H1 (cell line): ENCODE data around the gene SCPEP1. TPM values are rescaled to one million over a fixed set of nuclear protein-coding genes. Genes with fewer than 3 reads are reported as not detected.

Experiments used
- ASH2L ChIP-seq: fragments of 200-600, 300-600 bp; sonication (generic); IDR thresholded peaks from one replicate; pipeline ENCODE4 v1.7.1; 2017; ENCODE audit warnings: low read length
- BACH1 ChIP-seq: IDR thresholded peaks from 2 replicates; pipeline ENCODE4 v1.6.1; 2012; ENCODE audit warnings: low read length, improper control_type of control experiment
- BCL11A ChIP-seq, 2 experiments: IDR thresholded peaks; one replicate each; pipeline ENCODE4 v1.6.1; 2011; ENCODE audit warnings: low read depth in 2 of 2, low read length in 2 of 2, mild to moderate bottlenecking in 2 of 2
- CHD7 ChIP-seq: fragments of 300-600 bp; sonication (generic); IDR thresholded peaks from 2 replicates; pipeline ENCODE4 v1.7.1; 2012; ENCODE audit warnings: low read length, moderate library complexity, mild to moderate bottlenecking, inconsistent platforms; ENCODE audit not compliant: insufficient replicate concordance
- EGR1 ChIP-seq: IDR thresholded peaks from 2 replicates; pipeline ENCODE4 v1.6.1; 2011; ENCODE audit warnings: low read depth, low read length, borderline replicate concordance
- KDM4A ChIP-seq: IDR thresholded peaks from one replicate; pipeline ENCODE4 v1.7.1; 2012; ENCODE audit warnings: low read depth, mild to moderate bottlenecking, moderate library complexity, low read length, inconsistent platforms; ENCODE audit not compliant: severe bottlenecking
- NRF1 ChIP-seq: IDR thresholded peaks from 2 replicates; pipeline ENCODE4 v1.6.1; 2011; ENCODE audit warnings: mild to moderate bottlenecking, low read depth, low read length, improper control_type of control experiment
- PHF8 ChIP-seq: fragments of 200-600 bp; sonication (generic); conservative IDR thresholded peaks from 2 replicates; pipeline ENCODE4 v1.7.1; 2012; ENCODE audit warnings: low read depth, mild to moderate bottlenecking, inconsistent platforms, low read length, moderate library complexity
- TAF1 ChIP-seq: IDR thresholded peaks from 2 replicates; pipeline ENCODE4 v1.6.1; 2011; ENCODE audit warnings: mild to moderate bottlenecking, low read depth, low read length
- polyA plus RNA-seq, 7 experiments: library from polyadenylated mRNA; depleted of rRNA in 3 of 7; stranded (reverse) in 5 of 7; unstranded in 2 of 7; fragments of >200 nt in 5 of 7; fragments of 200-250 nt in 2 of 7; gene quantifications; 1 replicate in 5 of 7; 2 replicates in 1 of 7; 4 replicates in 1 of 7; pipeline versions ENCODE4 v1.2.1 to v1.2.3, GENCODE V29; 2011 to 2013; ENCODE audit warnings: missing spikeins in 2 of 7, mixed read lengths in 2 of 7
- total RNA-seq: library from RNA; stranded (reverse); fragmentation: NEBNext Ultra II Directional; extraction: Animal tissue kit (Norgen Biotek cat#: 25700); gene quantifications from 2 replicates; pipeline ENCODE4 v1.2.1, GENCODE V29; 2021

The SCPEP1 gene
- total and polyA plus RNA-seq, 2 of the 8 experiments (the other 6 are each of a cell fraction or from before 2014, with no cell fraction given) = 30.7 to 52.6 TPM

GRCh38 chr17:57048096-57048495 lies 70.2 kb downstream of the SCPEP1 start (continued):
- TF ChIP-seq CHD7 = no peak
- no peak for TF ChIP-seq BACH1
- no peak for TF ChIP-seq KDM4A
- no peak for TF ChIP-seq PHF8
- no peak for TF ChIP-seq BCL11A (IDR thresholded peaks at IDR 0.05; ENCODE audit: low read depth in 2 of 2, low read length in 2 of 2)
- TF ChIP-seq ASH2L = no peak
- TF ChIP-seq NRF1 = no peak
- TF ChIP-seq EGR1 = no peak
- TF ChIP-seq TAF1 = no peak
- TF ChIP-seq, all 59 proteins: peak for 0
